ENCODE data around the gene MAML2. TPM values are rescaled to one million over a fixed set of nuclear protein-coding genes. Genes with fewer than 3 reads are reported as not detected.

The MAML2 gene
- total and polyA plus RNA-seq, 9 of the 15 experiments (the other 6 are each of a cell fraction or from before 2014, with no cell fraction given), result 0.79 to 6.8 (median 4.8) TPM

GRCh38 chr11:96162816-96163499, 180.0 kb downstream of the MAML2 start:
- ChIA-PET POLR2A (interaction anchor here (0.6 to 0.7 kb wide), 2 partner anchors 10 to 236 kb away, joined by 3 to 4 read pairs; no protein-coding TSS in a partner anchor), CTCF (ENCODE audit: low intra/inter-chr PET ratio) (no interaction called here)
- no peak for FAIRE-seq
- in situ Hi-C loops (cut with MboI) (no loop called here), intact Hi-C loops (cut with micrococcal nuclease) (no loop called here)
- Histone ChIP-seq H3K9me3 (replicated peaks; ENCODE audit: control insufficient read depth, insufficient read depth, low read depth, low read length) (no peaks in the 10 kb centered on the region), H4K20me1 (replicated peaks; ENCODE audit: control insufficient read depth, insufficient read depth, low read length) (no peaks in the 10 kb centered on the region), H3K36me3 (ENCODE audit: control insufficient read depth, insufficient read depth, low read length) (no peaks in the 10 kb centered on the region), H3K9me1 (ENCODE audit: control insufficient read depth, insufficient read depth, low read length) (no peaks in the 10 kb centered on the region), H3K4me2 (ENCODE audit: insufficient read depth, low read length) (no peak overlapping the region), H3K4me3 (no peak overlapping the region), H3K27me3 (ENCODE audit: control insufficient read depth in 2 of 2, insufficient read depth in 2 of 2, low read length in 2 of 2) (no peaks in the 10 kb centered on the region), H3K9ac (ENCODE audit: insufficient read depth in 1 of 2, low read depth in 2 of 2, low read length in 2 of 2) (no peak overlapping the region), H3K27ac (ENCODE audit: extremely low read depth, low read depth, low read length) (no peak overlapping the region), H3K4me1 (replicated peaks in 1 of 2; ENCODE audit: control insufficient read depth in 2 of 2, insufficient read depth in 2 of 2, low read length in 2 of 2) (no peaks in the 10 kb centered on the region), H3K79me2 (ENCODE audit: control insufficient read depth, insufficient read depth, low read length) (no peaks in the 10 kb centered on the region), H2AFZ (ENCODE audit: low read depth, low read length) (no peak overlapping the region)
- DNase-seq (ENCODE audit: extremely low read depth in 1 of 4, low spot score in 3 of 4), result no peak
- no peak for ATAC-seq
- WGBS (ENCODE audit: insufficient coverage, low coverage, missing lambda C conversion rate), result 90% methylated on average over 6 of the region's 6 CpGs
- no TSS peak for BruUV-seq (replicated peaks)
- TF ChIP-seq MCM5 (IDR thresholded peaks at IDR 0.05; ENCODE audit: low read depth) (no peak), FOXP4 (CRISPR knock-in tag; IDR thresholded peaks at IDR 0.05; ENCODE audit: borderline replicate concordance) (no peak), TAL1 (IDR thresholded peaks at IDR 0.05) (no peak), EP400 (IDR thresholded peaks at IDR 0.05) (no peak), HNRNPH1 (optimal IDR thresholded peaks at IDR 0.05; ENCODE audit: low read depth, low read length) (no peak), HNRNPK (IDR thresholded peaks at IDR 0.05; ENCODE audit: low read depth, low read length, poor library complexity, severe bottlenecking) (no peak), TARDBP (IDR thresholded peaks at IDR 0.05) (no peak), ZNF609 (CRISPR knock-in tag; IDR thresholded peaks at IDR 0.05; ENCODE audit: borderline replicate concordance) (no peak), MYBL2 (IDR thresholded peaks at IDR 0.05; ENCODE audit: low read depth) (no peak), MYBL2 (CRISPR knock-in tag; IDR thresholded peaks at IDR 0.05; ENCODE audit: borderline replicate concordance) (no peak), ZKSCAN1 (IDR thresholded peaks at IDR 0.05; ENCODE audit: low read depth, low read length) (no peak), TAF7 (tag; IDR thresholded peaks at IDR 0.05) (no peak), C11orf30 (IDR thresholded peaks at IDR 0.05; ENCODE audit: low read depth) (no peak), ZNF217 (CRISPR knock-in tag; IDR thresholded peaks at IDR 0.05) (no peak), USF1 (CRISPR knock-in tag; IDR thresholded peaks at IDR 0.05) (no peak), NFATC3 (IDR thresholded peaks at IDR 0.05) (no peak)

Measured in K562 (cell line).